Measurements from ENCODE around the gene SKP2.
"Not testable (repeated sequence)": the region's sequence is repeated elsewhere in the genome, so short reads cannot be mapped to it uniquely, and the experiment has no call there.

Gene SKP2

DNA sequence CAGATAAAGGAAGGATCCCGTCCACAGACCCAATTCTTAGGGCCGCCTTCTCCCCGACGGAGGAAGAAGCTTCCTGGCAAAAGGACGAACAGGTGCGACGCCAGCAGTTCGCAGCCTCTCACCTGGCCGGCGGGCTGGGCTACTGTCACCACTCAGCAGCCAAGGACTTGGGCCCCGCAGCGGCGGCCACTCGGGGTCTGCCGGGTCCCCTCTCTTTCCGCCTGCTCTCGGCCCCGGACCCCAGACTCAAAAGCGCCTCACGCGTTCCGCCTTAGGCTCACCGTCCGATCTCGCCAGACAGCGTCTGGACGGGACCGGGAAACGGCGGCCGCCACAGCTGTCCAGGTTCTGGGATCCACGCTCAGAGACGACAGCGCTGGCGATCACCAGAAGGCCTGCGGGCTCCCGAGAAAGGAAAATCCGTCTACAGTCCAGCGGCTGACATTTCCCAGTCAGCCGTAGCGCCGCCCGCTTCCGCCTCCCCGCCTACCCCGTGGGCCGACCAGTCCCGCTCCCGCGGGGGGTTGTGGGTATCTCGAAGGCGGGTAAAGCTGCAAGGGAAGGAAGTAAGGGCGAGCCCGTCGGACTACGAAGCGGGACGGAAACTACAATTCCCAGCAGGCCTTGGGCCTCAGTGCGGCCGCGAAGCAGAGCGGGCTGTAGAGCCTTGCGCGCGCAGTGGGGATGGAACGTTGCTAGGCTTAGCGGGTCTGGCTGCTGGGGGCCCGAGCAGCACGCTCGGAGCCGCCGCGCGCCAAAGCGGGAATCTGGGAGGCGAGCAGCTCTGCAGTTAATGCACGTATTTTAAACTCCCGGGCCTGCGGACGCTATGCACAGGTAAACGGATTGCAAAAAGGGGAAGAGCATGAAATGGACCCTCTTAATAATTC, at the start of gene SKP2, which contains the start of gene LMBRD2:
TSS of gene SKP2 (plus strand) at position 678 of the 890 bp plus-strand sequence. CDS start at position 830, 152 bp downstream.
TSS of gene LMBRD2 (minus strand) at position 454 of the 890 bp plus-strand sequence. CDS start 8,538 bp downstream, outside the sequence.
- peak; percentile 99 to 100 for DNase-seq

DNA sequence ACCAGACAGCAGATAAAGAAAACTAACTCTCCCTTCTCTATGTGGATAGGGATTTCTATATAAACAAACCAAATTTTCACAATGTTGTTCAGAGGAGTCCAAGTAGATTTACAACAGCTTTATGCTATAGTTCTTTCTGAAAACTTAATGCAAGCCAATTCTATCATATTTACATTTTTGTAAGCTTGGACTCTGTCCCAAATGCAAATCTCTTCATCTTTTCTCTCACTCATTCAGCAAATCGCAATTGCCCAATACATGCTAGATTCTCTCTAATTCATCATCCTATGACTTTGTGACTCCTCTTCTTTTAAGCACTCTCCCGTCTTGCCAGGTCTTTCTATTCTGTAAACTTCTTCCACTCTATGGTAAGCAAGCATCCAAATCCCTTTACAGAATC, 46.1 kb upstream of the SKP2 start:
- no peak for DNase-seq

DNA sequence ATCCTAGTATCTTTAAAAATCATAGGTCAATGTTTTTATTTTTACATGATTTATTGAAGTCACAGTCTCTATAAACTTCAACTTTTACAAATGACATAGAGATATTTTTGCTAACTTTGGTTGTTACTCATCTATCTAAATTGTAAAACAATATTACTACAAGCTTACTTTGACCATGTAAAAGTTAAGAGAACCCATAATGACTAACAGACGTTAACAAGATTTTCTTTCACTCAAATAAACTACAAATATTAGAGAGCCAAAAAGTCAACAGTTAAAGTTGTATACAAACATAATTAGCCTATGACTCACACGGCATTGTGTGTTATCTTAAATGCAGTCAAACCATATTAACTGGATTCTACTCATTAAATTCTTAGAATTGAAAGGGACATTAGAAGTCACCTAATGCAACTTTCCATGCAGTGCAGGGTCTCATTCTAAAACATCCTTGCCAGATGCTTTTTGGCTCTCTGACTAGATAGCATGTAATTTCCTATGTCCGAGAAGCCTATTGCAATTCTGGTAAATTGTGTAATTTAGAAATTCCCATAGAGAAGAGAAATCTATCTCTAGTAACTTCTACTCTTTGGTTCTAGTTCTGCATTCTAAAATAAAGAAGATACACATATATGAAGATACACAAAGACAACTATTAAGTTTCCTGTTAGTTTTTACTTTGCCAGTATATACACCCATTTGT, 43.0 kb upstream of the SKP2 start:
- DNase-seq, result no peak

DNA sequence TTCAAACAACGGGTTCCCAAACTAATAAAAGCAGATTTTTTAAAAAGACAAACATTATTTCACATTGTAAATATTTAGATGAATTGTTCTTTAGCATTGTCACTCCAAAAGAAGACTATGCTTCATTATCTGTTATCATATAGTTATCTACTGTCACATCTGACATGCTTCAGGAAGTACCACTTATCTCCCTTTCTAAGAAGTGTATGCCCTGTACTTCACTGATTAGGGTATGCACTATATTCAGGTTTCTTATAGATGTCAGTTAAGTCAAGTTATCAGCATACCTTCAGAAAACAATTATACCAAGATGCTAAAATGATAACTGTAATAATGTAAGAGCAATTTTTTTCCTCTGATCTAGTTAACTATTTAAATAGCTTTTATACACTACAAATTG, 40.7 kb upstream of the SKP2 start:
- DNase-seq, result no peak

DNA sequence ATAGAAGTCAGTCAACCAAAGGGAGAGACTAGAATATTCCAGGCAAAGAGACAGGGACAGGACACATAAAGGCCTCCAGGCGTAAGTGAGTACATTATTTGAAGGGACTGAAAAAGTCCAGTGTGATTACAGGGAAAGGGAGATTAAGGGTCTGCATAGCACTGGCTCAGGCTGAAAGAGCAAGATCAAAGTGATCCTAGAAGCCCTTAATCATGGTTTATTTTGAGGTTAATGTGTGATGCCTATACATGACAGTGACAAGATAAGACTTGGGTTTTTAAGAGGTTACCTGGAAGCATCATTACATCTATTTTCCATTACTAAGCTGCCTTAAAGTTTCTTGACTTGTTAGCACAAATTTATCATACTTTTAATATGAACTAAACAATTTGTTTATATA, 26.0 kb upstream of the SKP2 start:
- no peak for DNase-seq

DNA sequence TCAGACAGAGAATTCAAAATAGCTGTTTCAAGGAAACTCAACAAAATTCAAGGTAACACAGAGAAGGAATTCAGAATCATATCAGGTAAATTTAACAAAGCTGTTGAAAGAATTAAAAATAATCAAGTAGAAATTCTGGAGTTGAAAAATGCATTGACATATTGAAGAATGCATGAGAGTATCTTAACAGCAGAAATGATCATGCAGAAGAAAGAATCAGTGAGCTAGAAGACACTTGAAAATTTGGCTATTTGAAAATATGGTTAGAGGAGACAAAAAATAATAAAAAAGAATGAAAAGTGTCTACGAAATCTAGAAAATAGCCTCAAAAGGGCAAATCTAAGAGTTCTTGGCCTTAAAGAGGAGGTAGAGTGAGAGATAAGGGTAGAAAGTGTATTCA, 23.1 kb upstream of the SKP2 start:
- DNase-seq, result no peak

DNA sequence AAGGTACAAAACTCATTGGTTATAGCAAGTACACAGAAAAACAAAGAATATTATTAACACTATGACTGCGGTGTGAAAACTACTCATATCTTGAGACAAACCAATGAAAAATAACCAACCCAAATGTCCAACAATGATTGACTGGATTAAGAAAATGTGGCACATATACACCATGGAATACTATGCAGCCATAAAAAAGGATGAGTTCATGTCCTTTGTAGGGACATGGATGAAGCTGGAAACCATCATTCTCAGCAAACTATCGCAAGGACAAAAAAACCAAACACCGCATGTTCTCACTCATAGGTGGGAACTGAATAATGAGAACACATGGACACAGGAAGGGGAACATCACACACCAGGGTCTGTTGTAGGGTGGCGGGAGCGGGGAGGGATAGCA, 22.2 kb upstream of the SKP2 start:
- DNase-seq, result not testable (repeated sequence)

DNA sequence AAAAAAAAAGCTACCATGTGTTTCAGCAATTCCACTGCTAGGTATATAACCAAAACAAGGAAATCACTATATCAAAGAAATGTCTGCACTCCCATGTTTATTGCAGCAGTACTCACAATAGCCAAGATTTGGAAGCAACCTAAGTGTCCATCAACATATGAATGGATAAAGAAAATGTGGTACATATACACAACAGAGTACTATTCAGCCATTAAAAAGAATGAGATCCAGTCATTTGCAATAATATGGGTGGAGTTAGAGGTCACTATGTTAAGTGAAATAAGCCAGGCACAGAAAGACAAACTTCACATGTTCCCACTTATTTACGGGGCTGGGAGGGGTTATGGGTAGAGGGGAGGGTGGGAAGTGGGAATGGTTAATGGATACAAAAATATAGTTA, 18.9 kb upstream of the SKP2 start:
- not testable (repeated sequence) for DNase-seq

DNA sequence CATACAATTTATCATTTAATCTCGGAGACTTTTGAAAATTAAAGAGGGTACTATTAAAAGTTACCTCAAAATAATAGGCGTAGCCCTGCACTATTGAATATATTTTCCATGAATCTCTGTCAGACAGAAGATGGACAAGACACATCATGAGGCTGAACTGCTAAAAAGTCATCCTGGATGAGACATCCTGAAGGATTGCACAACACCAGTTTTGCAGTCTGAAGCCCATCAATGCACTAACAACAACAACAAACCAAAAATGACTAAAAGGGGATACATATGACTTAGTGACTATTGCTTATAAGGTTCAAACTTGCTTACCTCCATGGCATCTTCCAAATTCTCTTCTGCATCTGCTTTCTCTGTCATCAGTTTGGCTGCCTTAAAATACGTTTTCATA, 15.9 kb upstream of the SKP2 start:
- no peak for DNase-seq

DNA sequence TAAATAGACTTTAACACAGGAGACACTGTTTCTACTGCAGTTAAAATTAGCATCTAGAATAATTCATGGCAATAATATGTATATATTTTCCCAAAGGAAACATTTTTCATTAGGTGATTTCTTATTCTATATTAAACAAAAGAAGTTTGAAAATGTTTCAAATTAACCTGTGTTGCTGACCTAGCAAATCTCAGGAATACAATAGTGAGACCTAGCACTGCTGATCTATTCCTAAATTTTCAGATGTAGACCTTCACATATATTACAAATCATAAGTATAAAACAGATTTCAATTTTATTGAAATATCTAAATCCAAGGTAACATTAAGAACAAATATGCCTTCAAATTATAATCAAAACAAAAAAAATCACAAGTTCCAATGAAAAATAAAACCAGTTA, 15.3 kb upstream of the SKP2 start:
- DNase-seq, result no peak

DNA sequence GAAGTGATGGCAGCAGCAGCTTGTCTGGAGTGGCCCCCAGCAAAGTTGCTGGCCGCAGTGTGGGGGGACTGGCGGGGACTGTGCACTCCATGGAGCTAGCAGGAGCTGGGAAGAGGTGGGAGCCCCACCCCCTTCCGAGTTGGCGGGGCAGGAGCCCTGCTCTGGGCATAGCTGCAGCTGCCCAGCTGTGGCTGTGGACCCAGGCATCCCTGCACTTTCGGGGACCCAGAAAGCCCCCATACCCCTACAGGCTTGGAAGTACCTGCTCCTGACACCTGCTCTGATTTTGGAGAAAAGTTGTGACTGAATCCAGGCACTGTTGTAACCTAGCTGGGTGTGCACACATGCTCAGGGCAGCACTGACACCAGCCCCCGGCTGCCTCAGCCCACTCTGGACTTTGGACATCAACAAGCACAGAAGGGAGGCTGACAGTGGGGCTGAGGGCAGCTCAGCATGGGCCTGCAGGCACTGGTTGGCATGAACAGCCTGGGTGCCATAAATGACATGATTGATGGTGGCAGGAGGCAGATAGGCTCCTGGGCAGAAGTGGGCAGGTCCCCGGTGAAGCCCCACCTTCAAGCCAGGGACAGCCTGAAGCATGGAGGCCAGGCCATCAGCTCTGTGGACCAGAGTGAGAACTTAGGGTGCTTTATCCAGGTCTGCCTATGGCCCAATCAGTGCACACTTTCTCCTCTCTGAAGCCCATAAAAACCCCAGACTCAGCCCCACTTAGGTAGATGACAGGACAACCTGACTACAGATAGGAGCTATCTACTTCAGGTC, 12.8 kb upstream of the SKP2 start:
- no peak for DNase-seq

DNA sequence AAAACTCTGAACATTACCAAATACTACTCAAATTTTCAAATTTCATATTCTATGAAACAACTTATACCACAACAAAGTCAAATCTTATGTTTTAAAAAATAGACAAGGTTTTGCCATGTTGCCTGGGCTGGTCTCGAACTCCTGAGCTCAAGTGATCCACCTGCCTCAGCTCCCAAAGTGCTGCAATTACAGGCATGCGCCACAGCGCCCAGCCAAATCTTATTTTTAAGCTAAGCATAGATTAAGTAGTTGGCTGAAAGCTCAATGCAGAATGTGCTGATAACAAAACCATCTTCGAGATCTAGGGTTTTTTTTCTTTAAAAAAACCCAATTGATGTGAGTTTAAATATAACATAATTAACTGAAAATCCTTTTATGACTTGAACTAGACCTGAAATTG, 6.6 kb upstream of the SKP2 start:
- DNase-seq, result no peak

DNA sequence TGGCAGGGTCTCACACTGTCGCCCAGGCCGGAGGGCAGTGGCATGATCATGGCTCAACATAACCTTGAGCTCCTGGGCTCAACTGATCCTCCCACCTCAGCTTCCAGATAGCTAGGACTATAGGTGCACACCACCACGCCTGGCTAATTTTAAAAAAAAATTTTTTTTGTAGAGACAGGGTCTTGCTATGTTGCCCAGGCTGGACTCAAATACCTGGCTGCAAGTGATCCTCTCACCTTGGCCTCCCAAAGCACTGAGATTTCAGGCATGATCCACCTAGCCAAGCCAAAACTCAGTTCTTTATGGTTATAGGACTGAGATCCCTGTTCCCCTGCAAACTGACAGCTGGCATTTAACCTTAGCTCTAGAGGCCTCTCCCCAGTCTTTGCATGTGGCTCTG, 5.5 kb upstream of the SKP2 start:
- no peak for DNase-seq

DNA sequence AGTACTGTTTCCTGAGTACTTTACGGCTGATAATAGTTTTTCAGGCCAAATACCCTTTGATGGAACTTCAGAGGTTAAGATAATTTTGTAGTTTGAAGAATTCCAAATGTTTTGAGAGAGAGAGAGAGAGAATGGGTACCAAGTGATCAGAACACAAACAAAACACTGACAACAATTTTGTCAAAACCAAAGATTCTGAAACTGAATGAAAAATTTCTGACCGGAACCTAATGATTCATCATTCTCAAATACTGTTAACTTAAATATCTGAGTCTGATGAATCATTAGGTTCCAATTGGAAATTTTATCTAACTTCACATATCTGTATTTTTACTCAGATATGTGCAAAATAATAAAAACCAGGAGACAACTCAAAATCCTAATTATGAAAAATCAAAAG, 4.2 kb upstream of the SKP2 start:
- no peak for DNase-seq

DNA sequence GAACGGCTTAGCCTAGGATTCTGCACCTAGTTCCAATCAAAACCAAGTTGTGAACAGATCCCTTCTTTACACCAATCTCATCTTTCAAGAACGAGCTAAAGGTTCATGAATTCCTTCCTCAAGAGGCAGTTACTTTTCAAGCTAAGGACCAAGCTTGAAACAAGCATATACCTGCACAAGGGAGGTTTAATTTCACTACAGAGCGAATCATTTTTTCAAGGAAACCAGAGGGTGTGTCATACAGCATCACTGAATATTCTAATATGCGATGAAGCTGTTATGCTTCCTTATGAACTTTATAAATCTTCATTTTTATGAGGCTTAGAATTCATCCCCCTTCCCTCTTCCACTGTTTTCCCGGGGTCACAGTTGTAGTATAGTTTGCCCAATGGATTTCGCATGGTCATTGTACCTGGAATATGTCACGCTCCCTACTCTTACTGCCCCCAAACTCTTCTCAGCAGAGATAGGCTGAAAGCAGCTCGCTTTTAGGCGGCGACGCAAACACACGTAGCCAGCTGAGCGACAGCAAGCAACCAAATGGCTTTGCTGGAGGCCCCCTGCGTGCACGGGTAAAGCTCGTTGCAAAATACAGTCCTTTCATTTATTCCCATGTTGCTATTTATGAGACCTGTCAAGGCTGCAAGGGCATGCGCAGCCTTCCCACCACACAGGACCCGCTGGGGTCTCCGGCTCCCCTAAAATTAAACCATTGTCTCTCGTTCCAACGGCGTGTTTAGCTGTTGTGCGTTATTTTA, 1.1 kb upstream of the SKP2 start:
- DNase-seq, result peak; percentile 43 to 61

DNA sequence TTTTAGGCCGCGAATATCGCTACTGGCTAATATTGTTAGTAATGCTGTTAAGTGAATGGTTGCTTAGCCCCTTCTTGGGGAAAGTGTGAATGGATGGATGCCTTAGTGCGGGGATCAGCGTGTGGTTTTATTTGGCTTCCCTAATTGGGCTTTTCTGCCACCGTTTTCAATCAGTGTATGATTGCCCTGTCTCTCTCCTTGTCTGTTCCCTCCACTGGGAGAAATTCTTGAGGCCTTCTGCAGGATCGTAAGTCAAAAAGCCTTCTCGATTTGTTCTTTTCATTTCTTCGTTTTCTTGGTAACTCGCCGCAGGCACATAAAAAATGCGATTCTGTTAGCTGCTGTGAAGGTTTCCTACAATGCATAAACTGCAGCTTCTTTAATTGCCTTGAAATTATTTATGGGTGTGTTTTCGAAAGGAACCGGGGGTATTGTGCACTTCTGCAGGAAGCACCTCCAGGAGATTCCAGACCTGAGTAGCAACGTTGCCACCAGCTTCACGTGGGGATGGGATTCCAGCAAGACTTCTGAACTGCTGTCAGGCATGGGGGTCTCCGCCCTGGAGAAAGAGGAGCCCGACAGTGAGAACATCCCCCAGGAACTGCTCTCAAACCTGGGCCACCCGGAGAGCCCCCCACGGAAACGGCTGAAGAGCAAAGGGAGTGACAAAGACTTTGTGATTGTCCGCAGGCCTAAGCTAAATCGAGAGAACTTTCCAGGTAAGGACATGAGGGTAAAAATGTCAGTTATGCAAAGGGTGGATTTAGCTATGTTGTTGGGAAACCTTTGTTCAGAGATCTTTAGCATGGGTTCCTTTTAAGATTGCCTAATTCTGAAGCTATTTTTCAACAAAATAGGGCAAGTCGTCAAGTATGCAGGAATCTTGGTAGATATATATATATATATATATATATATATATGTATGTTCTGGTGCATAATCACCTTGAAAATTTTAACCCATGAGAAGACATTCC, 700 bp downstream of the SKP2 start:
- DNase-seq, result no peak

DNA sequence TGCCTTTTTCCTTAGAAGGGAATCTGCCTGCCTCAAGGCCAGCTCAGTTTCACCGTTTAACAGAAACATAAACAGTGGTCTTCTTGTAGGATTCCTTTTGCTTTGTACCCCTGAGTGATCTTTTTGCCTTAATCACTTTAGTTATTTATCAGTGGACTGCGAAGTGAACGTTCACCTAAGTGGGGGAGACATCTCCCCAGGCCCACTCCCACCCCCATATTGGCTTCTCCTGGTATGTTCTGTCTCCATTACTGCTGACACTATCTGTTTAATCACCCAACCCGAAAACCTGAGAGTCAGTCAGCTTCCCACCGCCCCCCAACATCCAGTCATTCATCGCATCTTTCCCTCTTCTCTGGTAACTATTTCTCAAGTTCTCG, 1.4 kb downstream of the SKP2 start:
- DNase-seq, result no peak

DNA sequence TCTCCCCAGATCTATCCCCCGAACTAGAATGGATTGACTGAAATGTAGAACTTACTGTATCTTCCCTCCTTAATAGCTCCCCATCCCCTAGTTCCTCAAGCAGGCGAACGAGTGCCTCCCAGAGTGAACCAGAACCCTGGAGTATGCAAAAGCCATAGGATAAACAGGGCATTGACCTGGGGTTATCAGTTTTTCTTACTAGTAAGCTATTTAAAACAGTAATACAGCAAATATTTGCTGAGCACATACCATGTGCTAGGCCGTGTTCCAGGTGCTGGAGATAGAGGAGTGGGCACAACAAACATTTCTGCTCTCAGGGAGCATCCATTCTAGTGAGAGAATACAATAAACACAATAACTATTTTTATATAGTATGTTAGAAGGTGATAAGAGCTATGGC, 1.8 kb downstream of the SKP2 start:
- DNase-seq, result no peak

DNA sequence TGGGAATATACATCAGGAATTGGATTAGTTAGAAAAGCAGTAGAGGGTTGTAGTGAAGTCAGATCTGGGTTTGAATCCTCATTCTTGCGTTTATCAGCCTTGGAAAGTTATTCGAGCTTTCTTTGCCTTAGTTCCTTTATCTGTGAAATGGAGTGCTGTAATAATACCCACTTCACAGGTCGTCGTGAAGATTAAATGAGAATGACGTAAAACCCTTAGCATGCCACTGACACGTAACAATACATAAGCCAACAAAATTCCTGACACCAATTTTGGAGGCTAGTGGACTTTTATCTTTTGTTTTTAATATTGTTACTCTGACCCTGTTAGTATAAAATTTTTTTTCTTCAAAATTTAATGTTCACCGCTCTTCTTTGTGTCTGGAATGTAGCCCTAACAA, 3.4 kb downstream of the SKP2 start:
- no peak for DNase-seq

DNA sequence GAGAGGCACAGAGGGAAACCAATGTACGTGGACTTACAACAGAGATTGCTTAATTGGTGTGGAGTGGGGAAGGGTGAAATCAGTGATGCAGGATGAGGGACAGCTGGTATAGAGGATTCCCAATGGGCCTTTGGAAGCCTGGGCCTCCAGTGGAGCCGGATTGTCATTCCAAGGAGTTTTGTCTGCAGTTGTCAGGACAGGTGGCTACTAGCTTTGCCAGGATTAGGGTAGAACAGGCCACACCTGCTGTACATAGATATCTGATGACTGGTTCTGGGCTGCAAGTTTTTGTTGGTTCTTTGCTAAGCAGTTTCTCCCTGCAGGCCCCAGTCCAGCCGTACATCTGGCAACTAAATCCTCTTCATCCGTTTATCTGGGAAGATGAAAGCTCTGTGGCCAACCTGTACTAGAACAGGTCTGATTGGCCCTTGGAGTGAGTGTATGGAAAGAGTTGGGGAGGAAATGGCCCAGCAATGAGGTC, 4.2 kb downstream of the SKP2 start:
- DNase-seq, result peak in 1 of 2 experiments; percentile 55

DNA sequence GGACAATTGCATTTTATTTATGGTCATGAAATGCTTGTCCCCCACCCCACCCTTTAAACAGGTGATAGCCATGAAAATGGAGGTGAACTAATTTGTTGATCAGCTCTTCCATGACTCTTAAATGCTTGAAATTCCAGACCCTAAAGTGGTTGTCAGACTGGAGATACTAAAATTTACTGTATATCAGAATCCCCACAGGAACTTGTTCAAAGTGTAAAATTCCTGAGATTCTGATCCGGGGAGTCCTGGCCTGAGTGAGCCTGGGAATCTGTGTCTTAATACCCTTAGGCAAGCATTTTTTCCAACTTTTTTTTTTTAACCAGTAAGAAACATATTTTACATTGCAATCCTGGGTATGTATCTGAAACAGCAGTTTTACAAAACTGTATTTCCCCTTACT, 4.7 kb downstream of the SKP2 start:
- no peak for DNase-seq
